IPS-NIHi11 (cell line): ENCODE measurements around the gene UXS1.
"Not testable (repeated sequence)": the region's sequence is repeated elsewhere in the genome, so short reads cannot be mapped to it uniquely, and the experiment has no call there.

Source experiments
- DNase-seq: peaks from one replicate; pipeline ENCODE4 v3.0.0; 2012; ENCODE audit warnings: mixed read lengths, low spot score

Gene UXS1

GRCh38 chr2:106193977-106194778 is at the start of gene UXS1:
TSS of gene UXS1 (minus strand) at chr2:106194301. CDS start at chr2:106194241, 60 bp downstream.
- peak; percentile 98 for DNase-seq

GRCh38 chr2:106239491-106239890 is 45.4 kb upstream of the UXS1 start:
- DNase-seq = not testable (repeated sequence)

- DNase-seq = not testable (repeated sequence)
These were observed 41.3 kb upstream of the UXS1 start for GRCh38 chr2:106235392-106235791.

- DNase-seq = no peak
These were observed 39.2 kb upstream of the UXS1 start for GRCh38 chr2:106233350-106233706.

- DNase-seq = no peak
These were observed 38.7 kb upstream of the UXS1 start for GRCh38 chr2:106232638-106233349.

- DNase-seq = no peak
These were observed 29.2 kb upstream of the UXS1 start for GRCh38 chr2:106223347-106223746.

- DNase-seq = not testable (repeated sequence)
These were observed 28.0 kb upstream of the UXS1 start for GRCh38 chr2:106222057-106222456.

- DNase-seq = no peak
These were observed 25.7 kb upstream of the UXS1 start for GRCh38 chr2:106219813-106220212.

GRCh38 chr2:106219157-106219556 is 25.1 kb upstream of the UXS1 start:
- not testable (repeated sequence) for DNase-seq

- DNase-seq = no peak
These were observed 14.8 kb upstream of the UXS1 start for GRCh38 chr2:106208874-106209273.

- DNase-seq = no peak
These were observed 14.3 kb upstream of the UXS1 start for GRCh38 chr2:106208399-106208798.

- no peak for DNase-seq
These were observed 13.1 kb upstream of the UXS1 start for GRCh38 chr2:106207246-106207645.

GRCh38 chr2:106205488-106205887 is 11.4 kb upstream of the UXS1 start:
- no peak for DNase-seq

GRCh38 chr2:106204551-106204950 is 10.4 kb upstream of the UXS1 start:
- DNase-seq = not testable (repeated sequence)

GRCh38 chr2:106201661-106202060 is 7.6 kb upstream of the UXS1 start:
- DNase-seq = no peak

GRCh38 chr2:106197878-106198277 is 3.8 kb upstream of the UXS1 start:
- DNase-seq = no peak

- no peak for DNase-seq
These were observed 1.9 kb upstream of the UXS1 start for GRCh38 chr2:106195981-106196380.

- no peak for DNase-seq
These were observed 1.4 kb upstream of the UXS1 start for GRCh38 chr2:106195456-106195855.

GRCh38 chr2:106193690-106193976 is 468 bp downstream of the UXS1 start:
- DNase-seq = no peak

GRCh38 chr2:106192752-106193689 is 1.1 kb downstream of the UXS1 start:
- peak; percentile 42 for DNase-seq

- no peak for DNase-seq
These were observed 2.5 kb downstream of the UXS1 start for GRCh38 chr2:106191511-106192016.

- no peak for DNase-seq
These were observed 4.2 kb downstream of the UXS1 start for GRCh38 chr2:106189764-106190468.
